HEK293T (cell line): ENCODE results near the gene PRICKLE2.

ENCODE experiments used
- ARNT ChIP-seq: fragments of 450-650 bp; IDR thresholded peaks from 2 replicates; pipeline ENCODE4 v1.6.1; 2017; ENCODE audit warnings: mild to moderate bottlenecking
- BHLHE40 ChIP-seq: fragments of 450-650 bp; IDR thresholded peaks from 2 replicates; pipeline ENCODE4 v1.6.1; 2016; ENCODE audit warnings: mild to moderate bottlenecking, moderate library complexity, borderline replicate concordance
- ELF4 ChIP-seq: fragments of 450-650 bp; IDR thresholded peaks from 2 replicates; pipeline ENCODE4 v1.6.1; 2017; ENCODE audit warnings: antibody characterized with exemption
- FOXA1 ChIP-seq: fragments of 450-650 bp; IDR thresholded peaks from 2 replicates; pipeline ENCODE4 v1.6.1; 2016; ENCODE audit warnings: mild to moderate bottlenecking
- FOXM1 ChIP-seq: fragments of 450-650 bp; IDR thresholded peaks from 2 replicates; pipeline ENCODE4 v1.6.1; 2017; ENCODE audit warnings: mild to moderate bottlenecking, borderline replicate concordance
- HDGF ChIP-seq: fragments of 450-650 bp; IDR thresholded peaks from 2 replicates; pipeline ENCODE4 v1.6.1; 2017; ENCODE audit warnings: antibody characterized with exemption, borderline replicate concordance
- LEF1 ChIP-seq: fragments of 450-650 bp; IDR thresholded peaks from 2 replicates; pipeline ENCODE4 v1.6.1; 2017; ENCODE audit warnings: mild to moderate bottlenecking, borderline replicate concordance
- NFRKB ChIP-seq: fragments of 450-650 bp; IDR thresholded peaks from 2 replicates; pipeline ENCODE4 v1.6.1; 2016; ENCODE audit warnings: mild to moderate bottlenecking, moderate library complexity
- SP1 ChIP-seq: fragments of 450-650 bp; IDR thresholded peaks from 2 replicates; pipeline ENCODE4 v1.6.1; 2017
- SUZ12 ChIP-seq: fragments of 450-650 bp; IDR thresholded peaks from 2 replicates; pipeline ENCODE4 v1.6.1; 2016; ENCODE audit warnings: mild to moderate bottlenecking
- ZNF384 ChIP-seq: fragments of 450-650 bp; IDR thresholded peaks from 2 replicates; pipeline ENCODE4 v1.6.1; 2016
- TF ChIP-seq, protein P1 (sequence below): fragments of 450-650 bp; IDR thresholded peaks from 2 replicates; pipeline ENCODE4 v1.6.1; 2016

DNA sequence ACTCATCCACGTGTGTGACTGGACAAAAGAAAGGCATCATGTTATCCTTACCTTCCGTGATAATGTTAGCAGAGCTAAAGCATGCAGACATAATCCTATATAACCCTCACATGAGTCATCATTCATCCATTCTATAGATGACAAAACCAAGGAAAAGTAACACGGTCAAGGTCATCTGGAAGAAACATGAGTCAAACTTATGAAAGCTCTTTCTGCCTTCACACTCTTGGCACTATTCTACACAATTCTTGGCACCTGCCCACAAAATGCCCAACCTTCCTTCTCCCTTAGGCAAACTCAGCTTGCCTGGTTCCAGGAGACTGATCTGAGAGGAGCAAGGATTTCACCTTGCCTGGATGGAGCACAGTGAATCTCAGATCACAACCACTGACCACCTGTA lies 66.9 kb downstream of the PRICKLE2 start:
- TF ChIP-seq, protein P1, sequence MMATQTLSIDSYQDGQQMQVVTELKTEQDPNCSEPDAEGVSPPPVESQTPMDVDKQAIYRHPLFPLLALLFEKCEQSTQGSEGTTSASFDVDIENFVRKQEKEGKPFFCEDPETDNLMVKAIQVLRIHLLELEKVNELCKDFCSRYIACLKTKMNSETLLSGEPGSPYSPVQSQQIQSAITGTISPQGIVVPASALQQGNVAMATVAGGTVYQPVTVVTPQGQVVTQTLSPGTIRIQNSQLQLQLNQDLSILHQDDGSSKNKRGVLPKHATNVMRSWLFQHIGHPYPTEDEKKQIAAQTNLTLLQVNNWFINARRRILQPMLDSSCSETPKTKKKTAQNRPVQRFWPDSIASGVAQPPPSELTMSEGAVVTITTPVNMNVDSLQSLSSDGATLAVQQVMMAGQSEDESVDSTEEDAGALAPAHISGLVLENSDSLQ, result no peak
- TF ChIP-seq LEF1, result no peak
- no peak for TF ChIP-seq SUZ12
- TF ChIP-seq BHLHE40, result no peak
- TF ChIP-seq FOXM1, result no peak
- no peak for TF ChIP-seq ZNF384
- TF ChIP-seq NFRKB, result no peak
- TF ChIP-seq HDGF, result no peak
- no peak for TF ChIP-seq ELF4
- no peak for TF ChIP-seq SP1
- TF ChIP-seq ARNT, result no peak
- no peak for TF ChIP-seq FOXA1
